H1 (cell line): Measurements from ENCODE around the gene FGGY. TPM values are rescaled to one million over a fixed set of nuclear protein-coding genes. Genes with fewer than 3 reads are reported as not detected.
"Not testable (repeated sequence)": the region's sequence is repeated elsewhere in the genome, so short reads cannot be mapped to it uniquely, and the experiment has no call there.

Experiments
- CTCF ChIA-PET: fragments of 300-600 bp; sonication (Branson Sonifier 250); formaldehyde crosslinking; loops from one replicate; lab custom pipeline; 2021; ENCODE audit not compliant: partially characterized antibody; lab: Charles Lee
- POLR2A ChIA-PET: fragments of 300-600 bp; sonication (Branson Sonifier 250); formaldehyde crosslinking; loops from one replicate; lab custom pipeline; 2021; ENCODE audit warnings: inconsistent platforms; ENCODE audit not compliant: partially characterized antibody; lab: Charles Lee
- DNase-seq, 2 experiments: peaks; one replicate each; pipeline versions ENCODE4 v3.0.0 to v3.0.0-alpha.2; 2010 to 2022; ENCODE audit warnings: low spot score in 2 of 2, low read depth in 1 of 2, mixed read lengths in 1 of 2
- FAIRE-seq: peaks from 2 replicates; lab custom pipeline; 2011; peaks lifted over from hg19 to GRCh38; lab: Jason Lieb, UNC
- H2AFZ ChIP-seq: 2 replicates; pipeline ENCODE4 v1.8.1; 2012; ENCODE audit warnings: low read length, inconsistent platforms
- H2AK5ac ChIP-seq: 2 replicates; pipeline ENCODE4 v1.6.1; 2013; ENCODE audit warnings: low read depth, low read length
- H2BK120ac ChIP-seq: replicated peaks from 2 replicates; pipeline ENCODE3; 2013; ENCODE audit warnings: low read depth, low read length, inconsistent platforms
- H2BK12ac ChIP-seq: 2 replicates; pipeline ENCODE4 v1.6.1; 2013; ENCODE audit warnings: low read depth, low read length
- H2BK15ac ChIP-seq: 2 replicates; pipeline ENCODE4 v1.6.1; 2013; ENCODE audit warnings: low read length
- H2BK20ac ChIP-seq: 2 replicates; pipeline ENCODE4 v1.6.1; 2013; ENCODE audit warnings: low read length
- H2BK5ac ChIP-seq: 2 replicates; pipeline ENCODE4 v1.6.1; 2013; ENCODE audit warnings: low read depth, low read length
- H3K14ac ChIP-seq: 2 replicates; pipeline ENCODE4 v1.6.1; 2013; ENCODE audit warnings: inconsistent platforms; ENCODE audit not compliant: insufficient read length
- H3K18ac ChIP-seq: 2 replicates; pipeline ENCODE4 v1.6.1; 2013; ENCODE audit warnings: low read length; ENCODE audit errors: extremely low read depth
- H3K23ac ChIP-seq: 2 replicates; pipeline ENCODE4 v1.6.1; 2013; ENCODE audit warnings: inconsistent platforms; ENCODE audit not compliant: insufficient read length
- H3K23me2 ChIP-seq: 2 replicates; pipeline ENCODE4 v1.6.1; 2013; ENCODE audit warnings: low read depth, low read length
- H3K27ac ChIP-seq: 2 replicates; pipeline ENCODE4 v1.6.1; 2011; ENCODE audit warnings: low read depth, low read length, inconsistent platforms
- H3K27me3 ChIP-seq, 4 experiments: replicated peaks in 1 of 4; 1 replicate in 1 of 4; 2 replicates in 3 of 4; pipeline versions ENCODE4 v1.6.1 to v1.8.1; 2011 to 2013; ENCODE audit warnings: low read length in 3 of 4, mild to moderate bottlenecking in 3 of 4, inconsistent platforms in 2 of 4, mixed read lengths in 2 of 4, moderate library complexity in 1 of 4; ENCODE audit not compliant: control insufficient read depth in 3 of 4, insufficient read depth in 3 of 4; ENCODE audit errors: extremely low read depth in 1 of 4
- H3K36me3 ChIP-seq, 4 experiments: 2 replicates each; pipeline versions ENCODE4 v1.6.1 to v1.8.1; 2011 to 2013; ENCODE audit warnings: mild to moderate bottlenecking in 4 of 4, low read length in 3 of 4, moderate library complexity in 2 of 4, control low read depth in 1 of 4, inconsistent platforms in 1 of 4; ENCODE audit not compliant: insufficient read depth in 4 of 4, control insufficient read depth in 2 of 4
- H3K4ac ChIP-seq: replicated peaks from 2 replicates; pipeline ENCODE3; 2013; ENCODE audit warnings: low read length, low read depth, mixed read lengths, inconsistent platforms; ENCODE audit not compliant: insufficient read length
- H3K4me1 ChIP-seq, 4 experiments: replicated peaks in 1 of 4; 1 replicate in 1 of 4; 2 replicates in 3 of 4; pipeline versions ENCODE4 v1.6.1 to v1.8.1; 2011 to 2013; ENCODE audit warnings: low read length in 3 of 4, inconsistent platforms in 2 of 4, mixed read lengths in 1 of 4; ENCODE audit not compliant: insufficient read depth in 4 of 4, control insufficient read depth in 3 of 4
- H3K4me2 ChIP-seq, 2 experiments: 2 replicates each; pipeline versions ENCODE4 v1.6.1 to v1.8.1; 2011 to 2013; ENCODE audit warnings: low read depth in 2 of 2, low read length in 2 of 2, control low read depth in 1 of 2, inconsistent platforms in 1 of 2, mild to moderate bottlenecking in 1 of 2; ENCODE audit not compliant: insufficient read depth in 1 of 2
- H3K4me3 ChIP-seq, 4 experiments: fragments of 200-600, 300-600 bp in 1 of 4; sonication (generic), shearing (Covaris generic), sonication (Bioruptor Twin) in 1 of 4; 2 replicates each; pipeline versions ENCODE4 v1.5.1 to v1.8.1; 2011 to 2016; ENCODE audit warnings: low read length in 4 of 4, low read depth in 3 of 4, control low read depth in 2 of 4, inconsistent platforms in 2 of 4, mild to moderate bottlenecking in 2 of 4, mixed read lengths in 1 of 4, moderate library complexity in 1 of 4; ENCODE audit not compliant: insufficient read depth in 2 of 4; ENCODE audit errors: extremely low read depth in 1 of 4
- H3K56ac ChIP-seq: replicated peaks from 2 replicates; pipeline ENCODE3; 2013; ENCODE audit warnings: low read depth, mild to moderate bottlenecking, mixed read lengths, low read length, inconsistent platforms; ENCODE audit not compliant: insufficient read length
- H3K79me1 ChIP-seq: 2 replicates; pipeline ENCODE4 v1.6.1; 2013; ENCODE audit warnings: low read depth, low read length, control low read depth
- H3K79me2 ChIP-seq, 2 experiments: 2 replicates each; pipeline versions ENCODE4 v1.6.1 to v1.8.1; 2012 to 2013; ENCODE audit warnings: low read length in 2 of 2, mild to moderate bottlenecking in 2 of 2, inconsistent platforms in 1 of 2; ENCODE audit not compliant: insufficient read depth in 2 of 2, control insufficient read depth in 1 of 2
- H3K9ac ChIP-seq, 4 experiments: replicated peaks in 1 of 4; 1 replicate in 1 of 4; 2 replicates in 3 of 4; pipeline versions ENCODE4 v1.6.1 to v1.8.1; 2011 to 2013; ENCODE audit warnings: low read depth in 3 of 4, low read length in 3 of 4, control low read depth in 2 of 4, mild to moderate bottlenecking in 2 of 4, moderate library complexity in 2 of 4, inconsistent platforms in 1 of 4; ENCODE audit errors: extremely low read depth in 1 of 4
- H3K9me3 ChIP-seq, 2 experiments: 2 replicates each; pipeline versions ENCODE4 v1.6.1 to v1.8.1; 2012 to 2013; ENCODE audit warnings: mild to moderate bottlenecking in 2 of 2, moderate library complexity in 2 of 2, control low read depth in 1 of 2, inconsistent platforms in 1 of 2, low read depth in 1 of 2, low read length in 1 of 2, mixed read lengths in 1 of 2; ENCODE audit not compliant: insufficient read depth in 2 of 2
- H4K20me1 ChIP-seq, 2 experiments: replicated peaks in 1 of 2; 2 replicates each; pipeline versions ENCODE3 to v1.8.1; 2011 to 2013; ENCODE audit warnings: inconsistent platforms in 2 of 2, low read length in 2 of 2, mild to moderate bottlenecking in 1 of 2; ENCODE audit not compliant: insufficient read depth in 2 of 2, control insufficient read depth in 1 of 2
- H4K5ac ChIP-seq: 2 replicates; pipeline ENCODE4 v1.6.1; 2013; ENCODE audit warnings: low read length, low read depth, mixed read lengths, inconsistent platforms; ENCODE audit not compliant: insufficient read length
- H4K8ac ChIP-seq: 2 replicates; pipeline ENCODE4 v1.8.0; 2013; ENCODE audit warnings: mild to moderate bottlenecking, moderate library complexity, low read length, inconsistent platforms; ENCODE audit not compliant: insufficient read depth; ENCODE audit errors: extremely low read depth
- H4K91ac ChIP-seq: replicated peaks from 2 replicates; pipeline ENCODE3; 2013; ENCODE audit warnings: low read length, mixed read lengths, inconsistent platforms; ENCODE audit not compliant: insufficient read length
- WGBS, 2 experiments: shearing (Covaris generic) in 1 of 2; methylation state at CpG; one replicate each; pipeline versions ENCODE4 v1.1.6 to v1.1.7; 2013 to 2015; ENCODE audit warnings: low lambda C conversion rate in 2 of 2, mixed read lengths in 2 of 2, inconsistent platforms in 1 of 2, low coverage in 1 of 2, missing lambda C conversion rate in 1 of 2; ENCODE audit not compliant: insufficient replicate concordance in 2 of 2, insufficient coverage in 1 of 2, insufficient read length in 1 of 2; ENCODE audit errors: extremely low coverage in 1 of 2, missing lambda C conversion rate in 1 of 2; 5-methylcytosine and 5-hydroxymethylcytosine counted together
- polyA plus RNA-seq, 7 experiments: library from polyadenylated mRNA; depleted of rRNA in 3 of 7; stranded (reverse) in 5 of 7; unstranded in 2 of 7; fragments of >200 nt in 5 of 7; fragments of 200-250 nt in 2 of 7; gene quantifications; 1 replicate in 5 of 7; 2 replicates in 1 of 7; 4 replicates in 1 of 7; pipeline versions ENCODE4 v1.2.1 to v1.2.3, GENCODE V29; 2011 to 2013; ENCODE audit warnings: missing spikeins in 2 of 7, mixed read lengths in 2 of 7
- total RNA-seq: library from RNA; stranded (reverse); fragmentation: NEBNext Ultra II Directional; extraction: Animal tissue kit (Norgen Biotek cat#: 25700); gene quantifications from 2 replicates; pipeline ENCODE4 v1.2.1, GENCODE V29; 2021

Gene FGGY
- total and polyA plus RNA-seq, 2 of the 8 experiments (the other 6 are each of a cell fraction or from before 2014, with no cell fraction given): 10.3 to 12.5 TPM

DNA sequence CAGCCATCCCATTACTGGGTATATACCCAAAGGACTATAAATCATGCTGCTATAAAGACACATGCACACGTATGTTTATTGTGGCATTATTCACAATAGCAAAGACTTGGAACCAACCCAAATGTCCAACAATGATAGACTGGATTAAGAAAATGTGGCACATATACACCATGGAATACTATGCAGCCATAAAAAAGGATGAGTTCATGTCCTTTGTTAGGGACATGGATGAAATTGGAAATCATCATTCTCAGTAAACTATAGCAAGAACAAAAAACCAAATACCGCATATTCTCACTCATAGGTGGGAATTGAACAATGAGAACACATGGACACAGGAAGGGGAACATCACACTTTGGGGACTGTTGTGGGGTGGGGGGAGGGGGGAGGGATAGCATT is 241.6 kb downstream of the FGGY start:
- H3K36me3 ChIP-seq, H3K9me3 ChIP-seq, H2BK15ac ChIP-seq, H3K14ac ChIP-seq, H4K91ac ChIP-seq, H3K27ac ChIP-seq, H2BK12ac ChIP-seq, H2AFZ ChIP-seq, H3K79me1 ChIP-seq, H2BK20ac ChIP-seq, FAIRE-seq, H2AK5ac ChIP-seq, H4K8ac ChIP-seq, H3K4me1 ChIP-seq, H3K9ac ChIP-seq, H2BK120ac ChIP-seq, H3K4me3 ChIP-seq, H3K4me2 ChIP-seq, H3K79me2 ChIP-seq, H4K5ac ChIP-seq, H3K27me3 ChIP-seq, H2BK5ac ChIP-seq, CTCF ChIA-PET, H3K18ac ChIP-seq, H4K20me1 ChIP-seq, H3K23me2 ChIP-seq, DNase-seq, POLR2A ChIA-PET, H3K4ac ChIP-seq, H3K23ac ChIP-seq, H3K56ac ChIP-seq: not testable (repeated sequence)
- WGBS, 2 experiments: 80% methylated on average over 1 of the region's 2 CpGs; no CpG with 5 or more reads in 1 of the 2 experiments
